GM18505 (cell line): ENCODE data around the gene SERINC2.
"Not testable (repeated sequence)": the region's sequence is repeated elsewhere in the genome, so short reads cannot be mapped to it uniquely, and the experiment has no call there.

ENCODE experiments used
- ATAC-seq: cut with Tn5 transposase; IDR thresholded peaks from one replicate; pipeline ENCODE4 v1.9.1; 2021; ENCODE audit not compliant: unreplicated experiment
- POLR2A ChIP-seq: IDR thresholded peaks from 4 replicates; pipeline ENCODE4 v1.6.1; 2011; ENCODE audit warnings: borderline replicate concordance; ENCODE audit not compliant: insufficient read depth, insufficient read length; ENCODE audit errors: extremely low read depth

The SERINC2 gene

DNA sequence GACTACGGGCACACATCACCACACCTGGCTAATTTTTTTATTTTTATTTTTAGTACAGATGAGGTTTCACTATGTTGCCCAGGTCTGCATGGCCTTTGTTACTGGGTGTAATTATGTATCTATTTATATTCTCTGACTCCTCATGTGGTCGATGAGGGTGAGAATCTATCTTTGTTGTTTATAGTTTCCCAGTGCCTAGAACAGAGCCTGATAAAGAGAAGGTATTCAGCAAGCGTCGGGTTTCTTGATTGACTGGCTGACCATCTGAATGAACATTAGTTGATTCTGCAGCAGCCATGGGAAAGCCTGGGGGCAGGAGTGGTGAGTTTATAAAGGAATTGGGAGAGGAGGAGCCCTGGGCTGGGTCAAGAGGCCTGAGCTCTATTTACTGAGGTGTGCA lies 28.5 kb downstream of the SERINC2 start:
- no peak for TF ChIP-seq POLR2A
- no peak for ATAC-seq

DNA sequence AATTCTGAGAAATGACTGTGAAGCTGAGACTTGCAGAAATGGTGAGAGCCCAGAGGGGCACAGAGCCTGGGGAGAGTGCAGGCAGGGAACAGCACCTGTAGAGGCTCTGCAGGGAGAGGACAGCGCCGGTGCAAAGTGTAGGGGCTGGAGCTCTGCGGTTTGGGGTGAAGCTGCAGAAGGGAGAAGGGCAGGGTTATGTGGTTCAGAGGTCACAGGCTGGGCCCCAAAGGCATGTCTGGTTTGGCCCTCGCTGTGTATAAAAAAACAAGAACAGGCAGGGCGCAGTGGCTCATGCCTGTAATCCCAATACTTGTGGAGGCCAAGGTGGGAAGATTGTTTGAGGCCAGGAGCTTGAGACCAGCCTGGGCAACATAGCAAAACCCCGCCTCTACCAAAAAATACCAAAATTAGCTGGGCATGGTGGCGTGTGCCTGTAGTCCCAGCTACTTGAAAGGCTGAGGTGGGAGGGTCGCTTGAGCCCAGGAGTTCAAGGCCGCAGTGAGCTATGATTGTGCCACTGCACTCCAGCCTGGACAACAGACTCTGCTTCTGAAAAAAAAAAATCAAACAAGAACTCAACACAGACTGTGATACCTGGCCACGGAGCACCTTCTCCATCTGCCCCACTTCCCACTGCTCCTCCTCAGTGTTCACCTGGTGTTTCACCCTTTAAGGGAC lies 29.1 kb downstream of the SERINC2 start:
- ATAC-seq: no peak
- TF ChIP-seq POLR2A: no peak

DNA sequence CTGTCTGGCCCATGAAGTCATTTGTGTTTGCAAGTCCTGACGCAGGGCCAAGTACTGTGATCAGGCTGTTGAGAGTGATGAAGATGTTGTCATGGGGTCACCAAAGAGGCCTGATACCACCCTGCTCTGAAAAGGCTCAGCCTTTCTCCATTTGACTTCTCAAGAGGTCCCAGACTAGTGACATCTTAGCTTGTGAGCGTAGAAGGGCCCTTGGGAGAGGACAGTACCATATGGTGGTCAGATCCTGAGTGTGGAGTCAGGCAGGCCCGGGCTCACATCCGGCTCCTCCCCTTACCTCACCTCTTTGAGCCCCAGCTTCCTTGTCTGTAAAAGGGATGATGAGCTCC lies 29.6 kb downstream of the SERINC2 start:
- no peak for ATAC-seq
- TF ChIP-seq POLR2A: no peak

DNA sequence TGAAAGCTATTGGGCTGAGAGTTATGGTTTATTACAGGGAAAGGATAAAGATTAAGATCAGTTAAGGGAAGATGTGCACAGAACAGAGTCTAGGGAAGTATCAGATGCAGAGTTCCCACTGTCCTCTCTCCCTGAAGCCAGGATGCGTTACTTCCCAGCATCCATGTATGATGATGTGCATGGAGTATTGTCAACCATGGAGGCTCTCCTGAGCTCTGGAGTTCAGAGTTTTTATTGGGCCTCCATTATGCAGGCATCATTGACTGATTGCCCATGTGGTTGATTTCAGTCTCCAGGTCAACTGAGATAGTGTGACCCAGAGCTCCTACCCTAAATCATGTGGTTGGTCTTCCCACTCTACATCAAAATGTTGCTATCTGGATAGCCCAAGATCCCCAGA lies 30.7 kb downstream of the SERINC2 start:
- no peak for ATAC-seq
- TF ChIP-seq POLR2A: no peak

DNA sequence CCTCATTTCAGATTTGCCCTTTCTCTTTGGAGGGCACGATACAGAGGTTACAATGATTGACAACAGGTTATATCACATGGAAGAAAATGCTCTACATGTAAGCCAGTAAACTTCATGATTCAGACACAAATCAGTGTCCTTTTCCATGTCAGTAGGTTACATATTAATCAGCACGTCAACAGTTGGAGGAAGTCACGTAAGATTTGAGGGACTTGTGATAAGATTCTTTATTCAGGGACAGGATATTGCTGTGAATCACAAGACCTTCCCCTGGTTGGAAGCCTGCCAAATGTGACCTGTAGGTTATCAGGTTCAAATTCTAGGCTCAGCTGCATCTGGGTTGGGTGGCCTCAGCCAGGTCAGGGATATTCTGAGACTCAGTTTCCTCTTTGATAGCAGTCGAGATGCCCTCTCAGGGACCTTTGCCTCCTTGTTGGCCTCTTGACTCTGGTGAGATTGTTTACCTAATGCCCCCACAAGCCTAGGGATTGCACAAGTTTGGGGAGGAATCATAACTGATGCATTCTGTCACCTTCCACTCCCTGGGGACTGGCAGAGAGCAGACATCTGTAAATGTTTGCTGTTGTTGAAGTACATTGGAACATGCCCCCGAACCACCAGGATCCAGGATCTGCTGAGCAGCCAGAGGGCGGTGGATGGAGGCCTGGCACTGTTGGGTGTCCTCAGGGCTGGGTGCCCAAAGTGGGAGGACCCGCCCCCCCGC lies 31.9 kb downstream of the SERINC2 start:
- ATAC-seq: no peak
- TF ChIP-seq POLR2A: no peak

DNA sequence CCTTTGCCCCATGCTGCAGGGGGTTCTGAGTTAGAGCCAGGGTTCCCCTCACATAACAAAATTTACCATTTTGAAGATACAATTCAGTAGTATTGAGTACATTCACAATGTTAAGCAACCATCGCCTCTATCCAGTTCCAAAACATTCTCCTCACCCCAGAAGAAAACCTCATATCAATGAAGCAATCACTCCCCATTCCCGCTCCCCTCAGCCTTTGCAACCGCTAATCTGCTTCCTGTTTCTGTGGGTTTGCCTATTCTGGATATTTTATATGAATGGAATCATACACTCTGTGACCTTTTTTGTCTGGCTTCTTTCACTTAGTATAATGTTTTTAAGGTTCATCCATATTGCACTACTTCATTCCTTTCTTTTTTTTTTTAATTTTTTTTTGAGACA lies 32.9 kb downstream of the SERINC2 start:
- no peak for TF ChIP-seq POLR2A
- ATAC-seq: no peak

DNA sequence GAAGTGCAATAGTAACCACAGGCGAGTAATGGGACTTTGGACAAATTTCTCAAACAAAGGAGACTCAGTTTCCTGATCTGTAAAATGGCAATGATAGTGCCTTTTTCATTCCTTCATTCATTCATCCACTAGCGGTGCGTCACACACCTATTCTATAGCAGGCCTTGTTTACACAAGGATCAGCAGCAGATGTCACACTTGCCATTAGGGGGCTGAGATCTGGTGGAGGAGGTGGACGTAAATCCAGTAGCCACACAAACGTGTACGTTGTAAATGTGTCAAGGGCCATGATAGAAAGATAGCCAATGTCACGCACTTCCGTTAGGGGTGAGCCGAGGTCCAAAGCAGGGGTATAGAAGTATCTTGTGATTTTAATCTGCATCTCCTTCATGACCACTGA lies 34.2 kb downstream of the SERINC2 start:
- TF ChIP-seq POLR2A: no peak
- ATAC-seq: no peak

DNA sequence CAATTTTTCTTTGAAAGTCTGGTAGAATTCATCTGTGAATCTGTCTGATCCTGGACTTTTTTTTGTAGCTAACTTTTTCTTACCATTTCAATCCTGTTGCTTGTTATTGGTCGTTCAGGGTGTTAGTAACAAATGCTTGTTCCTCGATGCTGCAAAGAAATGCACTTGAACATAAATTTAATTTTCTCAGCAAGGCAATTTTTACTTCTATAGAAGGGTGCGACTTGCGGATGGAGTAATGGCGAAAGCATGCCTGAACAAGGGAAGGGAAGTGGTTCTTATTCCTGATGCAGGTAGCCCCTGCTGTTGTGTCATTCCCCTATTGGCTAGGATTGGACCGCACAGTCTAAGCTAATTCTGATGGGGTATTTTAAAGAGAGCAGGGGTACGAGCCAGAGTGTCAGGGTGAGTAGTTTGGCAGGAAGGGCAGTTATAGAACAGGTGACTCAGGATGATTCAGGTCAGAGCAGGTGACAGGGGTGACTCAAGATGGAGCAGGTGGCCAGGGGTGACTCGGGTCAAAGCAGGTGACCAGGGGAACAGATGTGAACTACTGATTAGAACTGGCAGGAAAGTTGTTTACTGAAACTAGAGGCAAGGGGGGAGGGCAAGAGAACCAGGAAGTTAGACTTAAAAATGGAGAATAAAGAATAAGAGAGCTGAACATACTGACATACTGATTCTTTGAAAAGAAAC lies 40.5 kb downstream of the SERINC2 start:
- no peak for TF ChIP-seq POLR2A
- no peak for ATAC-seq

DNA sequence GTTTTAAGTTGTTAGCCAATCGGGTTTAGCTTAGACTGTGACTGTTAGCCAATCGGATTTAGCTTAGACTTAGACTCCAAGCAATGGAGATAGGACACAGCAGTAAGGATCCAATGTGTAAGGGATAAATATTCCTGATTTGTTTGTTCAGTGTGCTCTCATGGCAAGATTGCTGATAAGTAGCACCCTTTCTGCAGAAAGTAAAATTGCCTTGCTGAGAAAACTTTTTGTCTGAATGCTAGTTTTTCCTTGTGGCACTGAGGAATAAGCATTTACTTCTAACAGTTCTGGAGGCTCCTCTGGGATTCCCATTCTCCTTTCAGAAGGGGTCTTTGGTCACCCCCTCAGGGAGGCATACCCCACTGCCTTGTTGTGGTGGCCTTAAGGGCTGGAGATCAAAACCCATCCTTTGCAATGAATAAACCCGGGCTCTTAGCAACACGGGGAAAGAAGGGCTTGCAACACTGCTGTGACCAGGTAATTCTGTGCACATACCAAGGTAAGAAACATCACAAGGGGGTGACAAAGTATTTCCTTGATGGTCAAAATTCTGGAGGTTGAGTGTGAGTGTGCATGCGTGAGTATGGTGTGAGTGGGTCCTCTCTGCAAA lies 45.4 kb downstream of the SERINC2 start:
- no peak for TF ChIP-seq POLR2A
- ATAC-seq: no peak

DNA sequence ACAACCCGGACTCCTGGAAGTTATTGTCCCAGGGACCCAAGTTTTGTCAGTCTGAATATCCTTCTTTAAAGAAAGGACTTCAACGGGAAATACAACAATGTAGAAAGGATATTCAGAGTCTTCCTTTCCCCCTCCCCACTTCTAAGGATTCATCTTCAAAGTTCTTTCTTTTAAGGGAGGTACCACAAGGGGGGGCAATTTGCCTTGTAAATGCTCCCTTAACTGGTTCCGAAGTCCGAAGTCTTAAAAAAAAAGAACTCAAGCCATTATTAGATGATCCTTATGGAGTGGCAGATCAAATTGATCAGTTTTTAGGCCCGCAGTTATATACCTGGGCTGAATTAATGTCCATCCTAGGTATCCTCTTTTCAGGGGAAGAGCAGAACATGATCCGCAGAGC lies 47.0 kb downstream of the SERINC2 start:
- TF ChIP-seq POLR2A: no peak
- ATAC-seq: no peak

DNA sequence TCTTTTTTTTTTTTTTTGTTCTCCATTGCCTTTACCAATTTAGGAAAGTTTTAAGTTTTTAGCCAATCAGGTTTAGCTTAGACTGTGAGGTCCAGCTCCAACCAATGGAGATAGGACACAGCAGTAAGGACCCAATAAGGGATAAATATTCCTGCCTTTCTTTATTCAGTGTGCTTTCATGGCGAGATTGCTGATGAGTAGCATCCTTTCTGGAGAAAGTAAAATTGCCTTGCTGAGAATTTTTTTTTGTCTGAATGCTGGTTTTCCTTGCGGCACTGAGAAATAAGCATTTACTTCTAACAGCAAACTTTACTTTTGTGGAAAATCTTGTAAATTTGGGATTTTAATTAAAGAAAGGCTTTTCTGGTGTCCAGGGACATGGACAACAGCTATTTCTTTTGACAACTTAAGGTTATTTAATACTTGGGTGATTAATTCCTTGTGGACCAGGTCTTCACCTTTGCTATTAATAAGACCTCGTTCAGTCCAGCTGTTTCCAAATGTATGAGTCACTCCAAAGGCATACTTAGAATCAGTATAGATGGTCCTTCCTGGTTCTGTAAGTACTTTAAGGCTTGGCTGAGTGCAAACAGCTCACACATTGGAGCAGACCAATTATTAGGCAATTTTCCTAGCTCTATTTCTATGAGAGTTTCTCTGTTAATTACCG lies 54.1 kb downstream of the SERINC2 start:
- TF ChIP-seq POLR2A: no peak
- no peak for ATAC-seq

DNA sequence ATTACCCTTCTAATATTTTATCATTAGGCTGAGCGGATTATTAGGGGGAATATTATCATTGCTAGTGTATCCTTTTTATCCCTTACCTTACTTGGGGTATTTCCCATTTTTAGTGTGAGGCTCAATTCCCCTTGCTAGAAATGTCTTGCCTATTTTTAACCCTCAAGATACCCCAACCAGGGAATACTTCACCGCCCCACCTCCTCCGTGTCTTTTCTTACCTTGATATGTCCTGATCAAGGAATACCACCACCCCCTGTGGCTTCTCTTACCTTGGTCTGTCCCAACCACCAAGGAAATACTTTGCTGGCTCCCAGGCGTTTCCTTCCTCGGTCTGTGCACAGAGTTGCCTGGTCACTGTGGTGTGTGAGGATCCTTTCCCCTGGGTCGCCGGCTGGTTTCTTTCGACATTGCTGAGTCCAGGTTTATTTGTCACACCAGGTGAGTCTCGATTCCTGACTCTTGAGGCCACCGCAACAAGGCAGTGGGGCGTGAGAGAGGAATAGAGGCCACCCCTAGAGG lies 57.8 kb downstream of the SERINC2 start:
- TF ChIP-seq POLR2A: no peak
- no peak for ATAC-seq

DNA sequence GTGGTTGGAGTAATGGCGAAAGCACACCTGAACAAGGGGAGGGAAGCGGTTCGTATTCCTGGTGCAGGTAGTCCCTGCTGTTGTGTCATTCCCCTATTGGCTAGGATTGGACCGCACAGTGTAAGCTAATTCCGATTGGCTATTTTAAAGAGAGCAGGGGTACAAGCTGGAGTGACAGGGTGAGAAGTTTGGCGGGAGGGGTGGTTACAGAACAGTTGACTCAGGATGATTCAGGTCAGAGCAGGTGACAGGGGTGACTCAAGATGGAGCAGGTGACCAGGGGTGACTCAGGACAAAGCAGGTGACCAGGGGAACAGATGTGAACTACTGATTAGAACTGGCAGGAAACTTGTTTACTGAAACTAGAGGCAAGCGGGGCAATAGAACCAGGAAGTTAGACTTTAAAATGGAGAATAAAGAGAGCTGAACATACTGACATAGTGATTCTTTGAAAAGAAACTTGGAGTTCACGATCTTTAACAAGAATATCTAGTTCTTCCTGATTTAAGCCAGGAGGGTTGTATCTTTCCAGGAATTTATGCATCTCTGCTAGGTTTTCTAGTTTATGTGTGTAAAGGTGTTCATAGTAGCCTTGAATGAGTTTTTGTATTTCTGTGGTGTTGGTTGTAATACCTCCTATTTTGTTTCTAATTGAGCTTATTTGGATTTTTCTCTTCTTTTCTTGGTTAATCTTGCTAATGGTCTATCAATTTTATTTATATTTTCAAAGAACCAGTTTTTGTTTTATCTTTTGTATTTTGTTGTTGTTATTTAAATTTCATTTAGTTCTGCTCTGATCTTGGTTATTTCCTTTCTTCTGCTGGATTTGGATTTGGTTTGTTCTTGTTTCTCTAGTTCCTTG lies 58.7 kb downstream of the SERINC2 start:
- ATAC-seq: not testable (repeated sequence)

DNA sequence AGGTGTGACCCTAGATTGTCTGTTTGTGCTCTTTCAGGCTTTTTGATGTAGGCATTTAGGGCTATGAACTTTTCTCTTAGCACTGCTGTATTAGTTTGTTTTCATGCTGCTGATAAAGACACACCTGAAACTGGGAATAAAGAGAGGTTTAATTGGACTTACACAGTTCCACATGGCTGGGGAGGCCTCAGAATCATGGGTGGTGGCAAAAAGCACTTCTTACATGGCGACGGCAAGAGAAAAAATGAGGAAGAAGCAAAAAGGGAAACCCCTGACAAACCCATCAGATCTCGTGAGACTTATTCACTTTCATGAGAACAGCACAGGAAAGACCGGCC lies 59.3 kb downstream of the SERINC2 start:
- not testable (repeated sequence) for ATAC-seq

DNA sequence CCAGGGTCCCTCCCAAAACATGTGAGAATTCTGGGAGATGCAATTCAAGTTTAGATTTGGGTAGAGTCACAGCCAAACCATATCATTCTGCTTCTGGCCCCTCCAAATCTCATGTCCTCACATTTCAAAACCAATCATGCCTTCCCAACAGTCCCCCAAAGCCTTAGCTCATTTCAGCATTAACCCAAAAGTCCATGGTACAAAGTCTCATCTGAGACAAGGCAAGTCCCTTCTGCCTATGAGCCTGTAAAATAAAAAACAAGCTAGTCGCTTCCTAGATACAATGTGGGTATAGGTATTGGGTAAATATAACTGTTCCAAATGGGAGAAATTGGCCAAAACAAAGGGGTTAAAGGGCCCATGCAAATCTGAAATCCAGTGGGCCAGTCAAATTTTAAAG lies 59.7 kb downstream of the SERINC2 start:
- ATAC-seq: not testable (repeated sequence)

DNA sequence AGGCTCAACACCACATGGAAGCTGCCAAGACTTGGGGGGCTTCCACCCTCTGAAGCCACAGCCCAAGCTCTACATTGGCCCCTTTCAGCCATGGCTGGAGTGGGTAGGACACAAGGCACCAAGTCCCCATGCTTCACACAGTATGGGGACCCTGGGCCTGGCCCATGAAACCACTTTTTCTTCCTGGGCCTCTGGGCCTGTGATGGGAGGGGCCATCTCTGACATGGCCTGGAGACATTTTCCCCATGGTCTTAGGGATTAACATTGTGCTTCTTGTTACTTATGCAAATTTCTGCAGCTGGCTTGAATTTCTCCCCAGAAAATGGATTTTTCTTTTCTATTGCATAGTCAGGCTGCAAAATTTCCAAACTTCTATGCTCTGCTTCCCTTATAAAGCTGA lies 60.5 kb downstream of the SERINC2 start:
- ATAC-seq: not testable (repeated sequence)

DNA sequence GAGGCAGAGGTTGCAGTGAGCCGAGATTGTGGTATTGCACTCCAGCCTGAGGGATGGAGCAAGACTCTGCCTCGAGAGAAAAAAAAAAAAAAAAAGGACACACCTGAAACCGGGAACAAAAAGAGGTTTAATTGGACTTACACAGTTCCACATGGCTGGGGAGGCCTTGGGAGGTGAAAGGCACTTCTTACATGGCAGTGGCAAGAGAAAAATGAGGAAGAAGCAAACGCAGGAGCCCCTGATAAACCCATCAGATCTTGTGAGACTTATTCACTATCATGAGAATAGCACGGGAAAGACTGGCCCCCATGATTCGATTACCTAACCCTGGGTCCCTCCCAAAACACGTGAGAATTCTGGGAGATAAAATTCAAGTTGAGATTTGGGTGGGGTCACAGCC lies 61.6 kb downstream of the SERINC2 start:
- ATAC-seq: not testable (repeated sequence)
